GM23248 (cell line): ENCODE results near the gene DOK6.

Experiments
- EZH2 ChIP-seq: fragments of 200-600 bp; sonication (generic); IDR thresholded peaks from 2 replicates; pipeline ENCODE4 v1.6.1; 2018; ENCODE audit warnings: antibody characterized with exemption, mild to moderate bottlenecking; ENCODE audit not compliant: insufficient read depth, poor library complexity, severe bottlenecking
- EZH2phosphoT487 ChIP-seq: fragments of 200-600 bp; sonication (generic); IDR thresholded peaks from 2 replicates; pipeline ENCODE4 v1.6.1; 2018; ENCODE audit warnings: antibody characterized with exemption, moderate library complexity, mild to moderate bottlenecking, low read depth; ENCODE audit not compliant: insufficient read depth

DNA sequence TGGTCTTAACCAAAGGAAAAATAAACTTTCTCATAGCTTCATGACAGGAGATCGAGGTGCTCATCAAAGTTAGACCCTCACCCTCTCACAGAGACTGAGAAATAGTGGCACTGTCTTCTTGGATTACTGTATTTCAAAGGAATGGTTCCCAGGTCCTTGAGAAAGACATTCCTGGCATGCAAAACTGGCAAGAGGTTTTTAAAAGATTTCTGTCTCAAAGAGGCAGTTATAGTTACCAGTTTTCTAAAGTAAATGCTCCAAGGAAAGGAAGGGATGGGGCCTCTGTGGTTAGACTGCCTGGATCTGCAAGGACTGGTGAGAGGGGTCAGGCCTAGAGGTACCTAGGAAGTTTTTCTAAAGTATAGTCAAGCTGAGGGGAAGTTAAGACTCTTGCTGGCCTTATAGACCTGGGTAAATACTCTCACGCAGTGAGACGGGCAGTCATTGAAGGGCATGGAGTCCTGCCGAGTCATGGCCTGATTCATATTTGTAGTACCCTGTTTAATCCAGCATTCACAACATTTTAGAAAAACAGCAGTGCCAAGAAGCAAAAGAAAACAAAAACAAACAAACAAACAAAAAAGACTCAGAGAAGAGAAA lies 226.1 kb downstream of the DOK6 start:
- no peak for TF ChIP-seq EZH2
- TF ChIP-seq EZH2phosphoT487, result no peak
